Stimulated activated CD8-positive, alpha-beta memory T cell treated with anti-CD3 and anti-CD28 coated beads, Interleukin-15, amount 100 ng/mL, for 4 hours (primary cell): ENCODE results near the gene GRWD1.

Experiments used
- DNase-seq, 2 donors: peaks; one replicate each; pipeline ENCODE4 v3.0.0-alpha.2; 2020; ENCODE audit warnings: low read depth in 2 of 2

Gene GRWD1

GRCh38 chr19:48497728-48498594 lies 52.2 kb downstream of the GRWD1 start:
- no peak for DNase-seq

GRCh38 chr19:48498595-48499311 lies 53.0 kb downstream of the GRWD1 start:
- DNase-seq: no peak

GRCh38 chr19:48499316-48500090 lies 53.7 kb downstream of the GRWD1 start:
- DNase-seq: no peak

GRCh38 chr19:48500830-48501493 lies 55.2 kb downstream of the GRWD1 start:
- DNase-seq: no peak

GRCh38 chr19:48501494-48502349 lies 55.9 kb downstream of the GRWD1 start:
- peak in 1 of 2 donors; percentile 43 for DNase-seq

- DNase-seq: no peak
Observed at GRCh38 chr19:48502350-48503018, 56.7 kb downstream of the GRWD1 start.

GRCh38 chr19:48506138-48506733 lies 60.5 kb downstream of the GRWD1 start:
- DNase-seq: no peak
